Measurements from ENCODE around the gene GCFC2. TPM values are rescaled to one million over a fixed set of nuclear protein-coding genes. Genes with fewer than 3 reads are reported as not detected.

The GCFC2 gene
- total RNA-seq, 1 experiment from 2014 or later: 18.3 TPM

DNA sequence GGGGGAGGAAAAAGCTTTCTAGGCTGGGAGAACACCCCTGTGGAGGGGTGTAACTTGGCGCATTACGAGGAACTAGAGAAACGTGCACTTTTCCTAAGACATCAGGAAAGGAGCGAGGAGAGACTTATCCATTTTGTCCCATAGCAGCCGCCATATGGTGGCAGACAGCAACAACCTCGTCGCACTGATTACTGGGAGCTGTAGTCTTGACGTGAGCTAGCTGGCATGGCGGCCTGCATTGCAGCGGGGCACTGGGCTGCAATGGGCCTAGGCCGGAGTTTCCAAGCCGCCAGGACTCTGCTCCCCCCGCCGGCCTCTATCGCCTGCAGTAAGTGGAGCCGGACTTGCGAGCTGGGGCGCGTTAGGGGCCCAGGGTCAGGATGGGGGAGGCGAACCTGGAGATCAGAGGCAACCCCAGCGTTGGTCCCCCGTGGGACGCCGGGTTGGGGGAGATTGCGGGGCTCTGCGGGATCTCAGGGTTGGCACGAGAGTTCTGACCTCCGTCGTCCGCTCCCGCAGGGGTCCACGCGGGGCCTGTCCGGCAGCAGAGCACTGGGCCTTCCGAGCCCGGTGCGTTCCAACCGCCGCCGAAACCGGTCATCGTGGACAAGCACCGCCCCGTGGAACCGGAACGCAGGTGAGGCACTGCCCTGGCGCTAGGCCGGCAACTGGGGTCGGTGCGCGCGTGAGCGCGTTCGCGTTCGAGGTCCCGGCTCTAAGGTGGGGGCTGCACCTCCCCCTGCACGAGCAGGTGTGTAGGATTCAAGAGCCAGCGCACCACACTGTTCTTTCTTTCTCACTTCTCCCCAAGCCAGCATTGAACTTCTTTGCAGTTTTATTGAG, 63.9 kb downstream of the GCFC2 start, which contains the start of gene MRPL19:
Gene MRPL19, plus strand, starts transcription at position 201 of the 843 bp plus-strand sequence. Its CDS starts 25 bp downstream, at position 226.
- Histone ChIP-seq H3K56ac (ENCODE audit: insufficient read length, low read depth, low read length) (no peak within 1 kb of the TSS), H2BK20ac (ENCODE audit: low read depth, low read length, poor library complexity, severe bottlenecking) (no peak within 1 kb of the TSS)

More for the DNA sequence above, 63.9 kb downstream of the GCFC2 start, which contains the start of gene MRPL19:
- Histone ChIP-seq H4K8ac (replicated peaks; ENCODE audit: insufficient read length, low read depth, low read length) (no peak within 1 kb of the TSS), H4K5ac (ENCODE audit: insufficient read length, low read depth, low read length) (peak within 1 kb of the TSS; percentile 2), H2BK15ac (ENCODE audit: low read depth, low read length) (no peak within 1 kb of the TSS), H3K27ac (ENCODE audit: insufficient read length, low read depth, low read length) (no peak within 1 kb of the TSS), H2BK12ac (ENCODE audit: insufficient read length, low read depth, low read length) (no peak within 1 kb of the TSS), H3K79me2 (ENCODE audit: insufficient read depth, low read length) (no peaks in the 10 kb centered on the region), H3K27me3 (ENCODE audit: insufficient read depth, low read length) (no peaks in the 10 kb centered on the region), H2BK5ac (ENCODE audit: insufficient read length, low read length) (no peak within 1 kb of the TSS), H2AK5ac (ENCODE audit: insufficient read length, low read length) (no peak within 1 kb of the TSS), H3K9ac (ENCODE audit: extremely low read depth, insufficient read length, low read length) (peak within 1 kb of the TSS; percentile 78), H3T11ph (ENCODE audit: low read length) (no peak within 1 kb of the TSS), H3K79me1 (ENCODE audit: insufficient read depth, low read depth, low read length, poor library complexity, severe bottlenecking) (no peaks in the 10 kb centered on the region), H3K4me2 (ENCODE audit: insufficient read depth, insufficient read length, low read length) (peak within 1 kb of the TSS; percentile 39), H3K23me2 (ENCODE audit: insufficient read length, low read depth, low read length, poor library complexity, severe bottlenecking) (peaks cover 4% of the 10 kb centered on the region), H3K23ac (ENCODE audit: insufficient read length, low read depth, low read length) (no peak within 1 kb of the TSS), H2AFZ (ENCODE audit: low read length) (peak within 1 kb of the TSS; percentile 84), H4K20me1 (ENCODE audit: control insufficient read depth, insufficient read depth, insufficient read length) (no peaks in the 10 kb centered on the region), H4K91ac (ENCODE audit: insufficient read length, low read depth, low read length) (no peak within 1 kb of the TSS), H3K18ac (ENCODE audit: insufficient read length, low read depth, low read length) (peak within 1 kb of the TSS; percentile 68), H3K14ac (ENCODE audit: insufficient read depth, low read length) (peak within 1 kb of the TSS; percentile 66), H3K9me3 (ENCODE audit: control insufficient read depth, low read depth, low read length) (no peaks in the 10 kb centered on the region), H3K4me1 (ENCODE audit: insufficient read depth, low read length) (no peaks in the 10 kb centered on the region), H3K4ac (ENCODE audit: low read depth, low read length) (no peak within 1 kb of the TSS), H2BK120ac (ENCODE audit: low read depth, low read length, poor library complexity, severe bottlenecking) (no peak within 1 kb of the TSS)
- Mint-ChIP-seq H3K36me3 (ENCODE audit: insufficient read depth in 1 of 3, low read depth in 3 of 3) (peaks cover 15 to 33% (median 30%) of the 10 kb centered on the region in 3 experiments; a peak in 6 of 7 replicates), H3K4me1 (peaks cover 2 to 9% of the 10 kb centered on the region in 2 experiments; a peak in 1 of 4 replicates), H3K27me3 (ENCODE audit: low read depth) (no peaks in the 10 kb centered on the region), H3K9me3 (no peaks in the 10 kb centered on the region), H3K4me3 (peak within 1 kb of the TSS; percentile 90 to 94), H3K27ac (peak within 1 kb of the TSS; percentile 91 to 96 (median 92))
- DNase-seq: peak; percentile 92
- TF ChIP-seq, protein P1, sequence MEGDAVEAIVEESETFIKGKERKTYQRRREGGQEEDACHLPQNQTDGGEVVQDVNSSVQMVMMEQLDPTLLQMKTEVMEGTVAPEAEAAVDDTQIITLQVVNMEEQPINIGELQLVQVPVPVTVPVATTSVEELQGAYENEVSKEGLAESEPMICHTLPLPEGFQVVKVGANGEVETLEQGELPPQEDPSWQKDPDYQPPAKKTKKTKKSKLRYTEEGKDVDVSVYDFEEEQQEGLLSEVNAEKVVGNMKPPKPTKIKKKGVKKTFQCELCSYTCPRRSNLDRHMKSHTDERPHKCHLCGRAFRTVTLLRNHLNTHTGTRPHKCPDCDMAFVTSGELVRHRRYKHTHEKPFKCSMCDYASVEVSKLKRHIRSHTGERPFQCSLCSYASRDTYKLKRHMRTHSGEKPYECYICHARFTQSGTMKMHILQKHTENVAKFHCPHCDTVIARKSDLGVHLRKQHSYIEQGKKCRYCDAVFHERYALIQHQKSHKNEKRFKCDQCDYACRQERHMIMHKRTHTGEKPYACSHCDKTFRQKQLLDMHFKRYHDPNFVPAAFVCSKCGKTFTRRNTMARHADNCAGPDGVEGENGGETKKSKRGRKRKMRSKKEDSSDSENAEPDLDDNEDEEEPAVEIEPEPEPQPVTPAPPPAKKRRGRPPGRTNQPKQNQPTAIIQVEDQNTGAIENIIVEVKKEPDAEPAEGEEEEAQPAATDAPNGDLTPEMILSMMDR (conservative IDR thresholded peaks at IDR 0.05): no peak
- no CpG with 5 or more reads among the region's 60 CpGs for WGBS (ENCODE audit: extremely low coverage, insufficient read length, low lambda C conversion rate)
